Dendritic cell treated with granulocyte-macrophage colony-stimulating factor and Interleukin-4, amounts not matched to agents 40 ng/mL and 50 ng/mL, for 4 days (primary cell): ENCODE measurements around the gene ACSF2.

ENCODE experiments used
- H3K27ac Mint-ChIP-seq: one replicate; pipeline ENCODE4 v1.8.0; 2022; ENCODE audit warnings: mild to moderate bottlenecking, mixed read lengths
- H3K27me3 Mint-ChIP-seq: one replicate; pipeline ENCODE4 v1.8.0; 2022; ENCODE audit warnings: mild to moderate bottlenecking, mixed read lengths
- H3K36me3 Mint-ChIP-seq: one replicate; pipeline ENCODE4 v1.8.0; 2022; ENCODE audit warnings: low read depth, mixed read lengths
- H3K4me1 Mint-ChIP-seq: one replicate; pipeline ENCODE4 v1.8.0; 2022; ENCODE audit warnings: low read depth, mixed read lengths
- H3K4me3 Mint-ChIP-seq: one replicate; pipeline ENCODE4 v1.8.0; 2022; ENCODE audit warnings: mild to moderate bottlenecking, moderate library complexity, mixed read lengths
- H3K9me3 Mint-ChIP-seq: one replicate; pipeline ENCODE4 v1.8.0; 2022; ENCODE audit warnings: mixed read lengths
- intact Hi-C: fragments of 100-400 bp; cut with micrococcal nuclease; formaldehyde crosslinking; loops from one replicate; pipeline ENCODE4 v1.15.0; 2022

Gene ACSF2

DNA sequence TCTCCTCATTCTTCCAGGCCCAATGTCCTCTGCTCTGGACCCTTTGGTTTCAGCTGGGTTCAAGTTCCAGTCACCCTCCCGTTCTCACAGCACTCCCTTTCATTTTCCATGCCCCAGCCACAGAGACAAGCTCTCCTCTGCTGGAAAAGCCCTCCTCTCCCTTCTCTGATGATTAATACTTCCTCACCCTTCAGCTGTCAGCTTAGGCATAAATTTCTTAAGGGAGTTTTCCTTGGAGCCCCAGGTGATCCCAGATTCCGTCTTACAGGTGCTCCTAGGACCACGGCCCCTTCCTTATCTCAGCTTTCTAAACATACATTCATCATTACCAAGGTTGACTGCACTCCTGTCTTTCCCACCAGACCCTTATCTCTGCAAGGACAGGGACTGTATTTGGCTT is 32.3 kb downstream of the ACSF2 start:
- Mint-ChIP-seq H3K27me3 (no peaks in the 10 kb centered on the region), H3K9me3 (no peaks in the 10 kb centered on the region), H3K27ac (peak overlapping the region; percentile 30), H3K4me3 (no peak overlapping the region), H3K4me1 (peaks cover 42% of the 10 kb centered on the region), H3K36me3 (peaks cover 63% of the 10 kb centered on the region)
- intact Hi-C loops: no loop called here

DNA sequence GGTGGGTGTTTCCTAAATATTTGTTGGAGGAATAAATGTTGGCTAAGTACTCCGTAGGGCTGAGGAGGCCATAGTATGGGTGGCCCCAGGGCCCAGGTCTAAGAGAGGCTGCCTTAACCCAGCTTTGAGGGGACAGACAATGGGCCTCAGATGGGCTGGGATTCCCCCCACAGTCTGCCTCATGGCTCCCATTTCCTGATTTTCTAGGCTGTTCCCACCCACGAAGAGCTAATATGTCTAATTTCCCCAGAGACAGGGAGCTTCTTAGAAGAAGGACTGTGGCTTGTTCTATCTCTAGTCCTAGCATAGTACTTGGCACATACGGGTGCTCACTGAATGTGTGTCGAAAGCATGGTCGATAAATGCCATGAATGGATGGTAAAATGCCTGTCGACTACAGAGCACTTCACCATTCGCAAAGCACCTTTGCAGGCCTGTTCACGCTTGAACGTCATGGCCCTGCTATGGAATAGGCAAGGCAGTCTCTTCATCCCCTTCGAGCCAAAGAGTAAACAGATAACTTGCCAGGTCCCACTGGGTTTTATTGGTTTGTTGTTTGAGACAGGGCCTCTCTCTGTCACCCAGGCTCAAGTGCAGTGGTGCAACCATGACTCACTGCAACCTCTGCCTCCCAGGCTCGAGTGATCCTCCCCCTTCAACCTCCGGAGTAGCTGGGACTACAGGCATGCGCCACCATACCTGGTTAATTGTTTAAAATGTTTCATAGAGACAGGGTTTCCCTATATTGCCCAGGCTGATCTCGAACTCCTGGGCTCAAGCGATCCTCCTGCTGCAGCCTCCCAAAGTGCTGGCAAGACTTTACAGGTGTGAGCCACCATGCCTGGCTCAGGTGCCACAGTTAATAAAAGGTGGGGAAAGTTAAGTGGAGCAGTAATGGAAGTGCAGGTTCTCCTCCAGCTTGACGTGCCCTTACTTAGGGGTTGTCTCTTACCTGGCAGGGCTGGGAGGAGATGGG is 33.0 kb downstream of the ACSF2 start:
- Mint-ChIP-seq H3K4me3 (no peak overlapping the region), H3K36me3 (peaks cover 70% of the 10 kb centered on the region), H3K27ac (peak overlapping the region; percentile 30), H3K27me3 (no peaks in the 10 kb centered on the region), H3K4me1 (peaks cover 35% of the 10 kb centered on the region), H3K9me3 (no peaks in the 10 kb centered on the region)
- intact Hi-C loops: no loop called here

DNA sequence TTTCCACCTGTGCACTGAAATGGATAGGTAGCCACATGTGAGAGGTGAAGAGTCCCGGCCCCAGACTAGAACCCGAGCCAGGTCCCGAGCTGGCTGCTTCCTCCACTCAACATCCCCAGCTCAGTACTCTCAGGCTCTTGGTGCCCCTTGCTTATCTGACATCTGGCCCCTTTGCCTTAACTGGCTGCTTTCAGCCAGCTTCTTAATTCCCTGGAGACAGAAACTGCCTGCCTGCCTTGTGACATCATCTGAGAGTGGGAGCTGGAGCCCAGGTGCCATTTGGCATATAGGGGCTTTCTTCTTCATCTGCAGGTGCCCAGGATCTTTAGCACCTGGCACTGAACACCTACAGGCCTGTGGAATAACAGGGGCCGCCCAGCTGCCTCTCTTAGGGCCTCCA is 33.7 kb downstream of the ACSF2 start:
- Mint-ChIP-seq H3K27me3 (no peaks in the 10 kb centered on the region), H3K4me1 (peaks cover 35% of the 10 kb centered on the region), H3K4me3 (no peak overlapping the region), H3K36me3 (peaks cover 72% of the 10 kb centered on the region), H3K9me3 (no peaks in the 10 kb centered on the region), H3K27ac (no peak overlapping the region)
- intact Hi-C loops: no loop called here

DNA sequence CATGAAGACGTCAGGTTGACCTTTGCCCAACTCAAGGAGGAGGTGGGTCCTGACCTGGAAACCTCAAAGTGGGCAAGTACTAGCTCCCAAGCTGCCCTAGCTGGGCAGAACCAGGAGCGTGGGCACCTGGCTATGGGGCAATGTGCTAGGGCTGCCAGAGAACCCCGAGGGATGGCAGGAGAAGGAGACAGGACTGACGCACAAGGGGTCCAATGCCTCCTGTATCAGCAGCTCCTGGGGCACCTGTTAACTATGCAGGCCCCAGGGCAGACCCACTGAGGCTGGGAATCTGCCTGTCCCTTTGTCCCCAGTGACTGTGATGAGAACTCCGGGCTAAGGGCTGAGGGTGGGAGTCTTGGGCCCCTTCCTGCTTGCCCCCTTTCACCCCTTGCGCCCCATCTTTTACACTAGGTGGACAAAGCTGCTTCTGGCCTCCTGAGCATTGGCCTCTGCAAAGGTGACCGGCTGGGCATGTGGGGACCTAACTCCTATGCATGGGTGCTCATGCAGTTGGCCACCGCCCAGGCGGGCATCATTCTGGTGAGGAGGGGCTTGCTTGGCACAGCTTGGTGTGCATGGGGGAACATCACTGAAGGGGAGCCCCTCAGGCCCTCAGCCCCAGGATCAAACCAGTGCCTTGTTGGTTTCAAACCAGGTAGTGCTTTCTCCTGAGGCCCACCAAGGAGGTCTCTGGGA is 35.0 kb downstream of the ACSF2 start:
- intact Hi-C loops: no loop called here
- Mint-ChIP-seq H3K4me1 (peaks cover 31% of the 10 kb centered on the region), H3K36me3 (peaks cover 73% of the 10 kb centered on the region), H3K27me3 (peaks cover 5% of the 10 kb centered on the region), H3K4me3 (no peak overlapping the region), H3K27ac (no peak overlapping the region), H3K9me3 (no peaks in the 10 kb centered on the region)

DNA sequence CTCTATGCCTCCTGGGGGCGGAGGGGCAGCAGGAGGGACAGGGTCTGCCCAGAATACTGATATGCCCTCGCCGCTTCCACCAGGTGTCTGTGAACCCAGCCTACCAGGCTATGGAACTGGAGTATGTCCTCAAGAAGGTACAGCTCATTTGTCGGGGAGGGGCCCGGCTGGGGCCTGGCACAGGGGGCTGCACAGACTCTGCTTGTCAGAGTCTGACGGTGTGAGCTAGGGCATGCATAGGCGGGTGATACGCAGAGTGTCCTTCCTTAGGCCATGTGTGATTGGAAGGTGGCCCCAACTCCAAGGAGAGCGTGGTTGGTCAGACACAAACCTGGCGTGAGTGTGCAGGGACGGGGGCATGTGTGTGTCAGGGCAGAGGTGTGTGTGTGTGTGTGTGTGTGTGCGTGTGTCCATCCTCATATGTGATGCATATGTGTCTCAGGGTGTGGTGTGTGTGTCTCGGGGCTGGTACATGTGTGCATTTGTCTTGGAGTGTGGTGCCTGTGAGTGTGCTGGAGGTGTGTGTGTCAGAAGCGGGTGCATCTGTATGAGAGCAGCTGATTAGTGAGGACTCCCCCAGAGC is 35.6 kb downstream of the ACSF2 start:
- Mint-ChIP-seq H3K4me1 (peaks cover 34% of the 10 kb centered on the region), H3K27me3 (peaks cover 11% of the 10 kb centered on the region)
- intact Hi-C loops: no loop called here

DNA sequence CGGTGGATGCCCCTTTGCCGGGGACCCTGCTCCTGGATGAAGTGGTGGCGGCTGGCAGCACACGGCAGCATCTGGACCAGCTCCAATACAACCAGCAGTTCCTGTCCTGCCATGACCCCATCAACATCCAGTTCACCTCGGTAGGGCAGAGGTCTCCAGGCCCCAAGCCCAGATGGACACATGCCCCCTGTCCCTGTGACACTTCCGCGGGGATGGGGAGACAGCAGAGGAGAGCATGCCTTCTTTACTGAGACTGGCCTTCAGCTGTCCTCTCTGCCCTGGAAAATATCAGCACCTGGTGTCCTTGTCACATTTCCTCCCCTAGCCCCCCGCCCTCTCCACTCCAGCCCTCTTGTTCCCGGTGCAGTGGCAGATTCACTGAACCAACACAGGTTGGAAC is 36.4 kb downstream of the ACSF2 start:
- Mint-ChIP-seq H3K36me3 (peaks cover 71% of the 10 kb centered on the region), H3K4me3 (no peak overlapping the region), H3K27ac (no peak overlapping the region), H3K4me1 (peaks cover 36% of the 10 kb centered on the region), H3K27me3 (peaks cover 19% of the 10 kb centered on the region), H3K9me3 (no peaks in the 10 kb centered on the region)
- intact Hi-C loops: no loop called here

More for the DNA sequence above, 35.6 kb downstream of the ACSF2 start:
- Mint-ChIP-seq H3K36me3 (peaks cover 74% of the 10 kb centered on the region), H3K9me3 (no peaks in the 10 kb centered on the region), H3K4me3 (no peak overlapping the region), H3K27ac (no peak overlapping the region)

DNA sequence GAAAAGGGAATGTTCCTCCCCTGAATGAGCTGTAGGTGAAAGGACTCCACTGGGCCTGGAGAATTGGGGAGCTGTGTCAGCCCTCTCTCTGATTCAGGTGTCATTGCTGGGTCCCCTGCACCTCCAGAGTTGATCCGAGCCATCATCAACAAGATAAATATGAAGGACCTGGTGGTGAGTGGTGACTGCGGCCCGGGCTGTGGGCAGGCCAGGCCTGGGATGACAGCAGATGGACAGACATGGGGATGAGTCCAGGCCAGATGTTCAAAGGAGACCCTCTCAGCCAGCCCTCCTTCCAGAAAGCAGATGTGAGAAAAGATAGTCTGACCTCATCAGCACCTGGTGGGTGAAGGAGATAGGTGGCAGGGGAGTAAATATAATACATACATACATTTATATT is 38.1 kb downstream of the ACSF2 start:
- intact Hi-C loops: no loop called here
- no peaks in the 10 kb centered on the region for H3K9me3 Mint-ChIP-seq
- H3K27ac Mint-ChIP-seq: no peak overlapping the region
- peaks cover 31% of the 10 kb centered on the region for H3K4me1 Mint-ChIP-seq
- H3K27me3 Mint-ChIP-seq: peaks cover 33% of the 10 kb centered on the region
- peaks cover 72% of the 10 kb centered on the region for H3K36me3 Mint-ChIP-seq
- H3K4me3 Mint-ChIP-seq: no peak overlapping the region

DNA sequence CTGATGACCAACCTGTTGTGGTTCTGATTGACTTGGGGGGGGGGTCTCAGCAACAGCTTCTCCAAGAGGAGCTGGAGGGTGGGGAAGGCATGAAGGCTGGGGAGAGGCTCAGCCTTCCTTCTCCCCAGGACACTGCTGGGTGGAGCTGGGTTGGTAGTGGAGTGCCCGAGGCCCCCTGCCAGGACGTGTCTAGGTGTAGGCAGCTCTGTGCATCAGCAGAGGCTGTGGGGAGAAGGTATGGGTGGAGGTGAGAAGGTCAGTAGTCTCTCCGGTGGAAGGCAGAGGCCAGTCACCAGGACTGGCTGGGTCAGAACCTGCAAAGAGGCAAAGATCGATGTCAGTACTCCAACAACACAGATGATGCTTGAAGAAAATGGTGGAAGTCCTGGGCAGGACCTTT is 38.7 kb downstream of the ACSF2 start:
- Mint-ChIP-seq H3K27ac (no peak overlapping the region), H3K27me3 (peaks cover 39% of the 10 kb centered on the region), H3K4me1 (peaks cover 32% of the 10 kb centered on the region), H3K36me3 (peaks cover 74% of the 10 kb centered on the region), H3K9me3 (no peaks in the 10 kb centered on the region), H3K4me3 (no peak overlapping the region)
- intact Hi-C loops: no loop called here

DNA sequence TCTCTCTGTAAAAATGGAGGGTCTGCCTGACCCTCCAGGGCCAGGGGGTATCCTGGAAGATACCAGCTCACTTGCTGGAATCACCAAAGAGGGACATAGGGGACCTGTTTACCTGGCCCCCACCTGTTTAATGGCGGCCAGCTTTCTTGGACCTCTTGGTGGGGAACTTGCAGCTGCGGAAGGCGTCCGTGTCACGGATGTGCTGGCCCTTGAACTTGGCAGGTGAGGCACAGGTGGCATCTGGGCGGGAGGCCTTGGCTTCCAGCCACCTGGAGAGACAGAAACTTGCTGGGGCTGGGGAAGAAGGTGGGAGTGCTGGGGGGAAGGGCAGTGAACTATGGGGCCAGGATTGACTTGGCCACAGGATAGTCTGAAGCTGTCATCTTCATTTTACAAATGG is 39.2 kb downstream of the ACSF2 start:
- H3K4me1 Mint-ChIP-seq: peaks cover 36% of the 10 kb centered on the region
- intact Hi-C loops: no loop called here
- no peaks in the 10 kb centered on the region for H3K9me3 Mint-ChIP-seq
- H3K27ac Mint-ChIP-seq: no peak overlapping the region
- no peak overlapping the region for H3K4me3 Mint-ChIP-seq
- peaks cover 43% of the 10 kb centered on the region for H3K27me3 Mint-ChIP-seq
- peaks cover 78% of the 10 kb centered on the region for H3K36me3 Mint-ChIP-seq

DNA sequence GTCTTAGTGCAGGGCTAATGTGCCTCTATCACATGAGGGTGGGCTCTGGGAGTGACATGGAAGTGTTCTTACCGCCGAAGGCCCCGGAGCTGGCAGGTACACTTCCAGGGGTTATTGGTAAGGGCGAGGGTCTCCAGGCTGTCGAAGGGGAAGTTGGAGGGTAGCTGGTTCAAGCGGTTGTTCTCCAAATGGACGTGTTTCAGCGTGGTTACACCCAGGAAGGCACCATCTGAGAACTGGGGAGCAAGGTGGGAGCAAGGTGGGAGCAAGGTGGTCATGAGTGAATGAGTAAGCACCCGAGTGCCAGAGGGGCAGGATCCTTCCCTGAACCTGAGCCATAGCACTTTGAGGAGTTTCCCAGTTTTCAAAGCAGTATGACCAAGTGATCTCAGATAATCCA is 39.6 kb downstream of the ACSF2 start:
- Mint-ChIP-seq H3K9me3 (no peaks in the 10 kb centered on the region), H3K27me3 (peaks cover 43% of the 10 kb centered on the region), H3K27ac (no peak overlapping the region), H3K4me1 (peaks cover 41% of the 10 kb centered on the region), H3K36me3 (peaks cover 83% of the 10 kb centered on the region), H3K4me3 (no peak overlapping the region)
- intact Hi-C loops: no loop called here

DNA sequence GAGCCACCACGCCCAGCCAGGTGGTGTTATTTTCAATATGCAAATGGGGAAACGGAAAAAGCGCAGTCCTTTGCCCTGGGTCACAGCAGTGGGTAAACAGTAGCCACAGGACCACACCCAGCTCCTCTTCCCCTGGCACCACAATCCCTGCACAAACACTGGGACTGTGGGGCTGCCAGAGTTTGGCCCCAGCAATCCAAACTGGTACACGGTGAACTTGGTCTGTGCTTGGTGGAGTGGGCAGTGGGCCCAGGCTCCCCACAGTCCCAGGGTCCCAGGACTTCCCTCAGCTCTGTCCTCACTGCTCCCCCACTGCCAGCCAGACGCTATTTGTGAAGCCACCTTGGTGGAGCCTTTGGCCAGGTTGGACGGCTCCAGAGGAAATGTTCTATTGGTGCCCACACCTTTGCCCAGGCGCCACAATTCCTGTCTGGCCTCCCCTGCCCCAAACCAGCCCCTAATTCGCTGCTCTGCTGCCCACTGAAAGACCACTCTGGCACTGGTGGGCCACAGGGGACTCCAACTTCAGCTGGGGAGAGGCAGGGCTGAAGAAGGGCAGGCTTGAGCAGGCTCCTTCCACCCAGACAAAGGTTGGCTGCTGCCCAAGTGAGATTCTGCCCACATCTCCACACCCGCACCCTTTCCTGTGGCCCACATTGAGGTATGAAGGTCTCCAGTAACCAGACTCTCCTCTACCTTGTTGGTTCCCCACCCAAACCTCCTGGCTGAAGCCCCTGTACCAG is 40.5 kb downstream of the ACSF2 start:
- Mint-ChIP-seq H3K4me3 (no peak overlapping the region), H3K27ac (no peak overlapping the region), H3K36me3 (peaks cover 86% of the 10 kb centered on the region), H3K27me3 (peaks cover 48% of the 10 kb centered on the region), H3K4me1 (peaks cover 45% of the 10 kb centered on the region), H3K9me3 (no peaks in the 10 kb centered on the region)
- intact Hi-C loops: no loop called here

DNA sequence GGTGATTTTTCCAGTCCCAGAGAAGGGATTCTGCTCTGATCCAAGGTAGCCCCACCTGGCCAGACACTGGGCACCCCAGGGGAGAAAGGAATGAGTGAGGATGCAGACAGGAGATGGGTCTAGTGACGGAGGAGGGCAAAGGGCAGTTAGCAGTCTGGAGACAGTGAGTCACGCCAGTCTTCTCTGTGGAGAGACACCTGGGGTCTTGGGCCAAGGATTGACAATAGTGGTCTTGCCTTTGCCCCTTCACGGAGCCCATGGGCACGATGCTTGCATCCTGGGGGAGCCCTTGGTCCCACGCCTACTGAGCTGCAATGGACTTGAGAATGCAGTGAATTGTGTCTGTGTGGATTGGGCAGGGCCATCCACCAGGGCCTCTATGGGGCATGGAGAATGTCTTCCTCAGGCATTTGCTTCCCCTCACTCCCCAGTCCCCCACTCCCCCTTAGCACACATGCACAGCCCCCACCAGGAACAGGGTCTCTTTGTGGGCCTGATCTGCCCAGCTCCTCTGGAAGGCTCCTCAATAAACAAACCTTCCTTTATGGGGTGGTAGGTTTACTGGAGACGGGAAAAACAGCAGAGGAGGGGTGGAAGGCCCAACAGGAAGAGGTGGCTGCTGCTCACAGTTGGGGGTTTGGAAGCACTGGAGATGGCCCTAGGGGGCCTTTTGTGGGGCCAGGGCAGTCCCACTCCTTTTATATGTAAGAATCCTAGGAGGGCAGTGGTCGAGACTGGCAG is 41.3 kb downstream of the ACSF2 start:
- Mint-ChIP-seq H3K27ac (no peak overlapping the region), H3K9me3 (no peaks in the 10 kb centered on the region), H3K4me3 (no peak overlapping the region), H3K27me3 (peaks cover 50% of the 10 kb centered on the region), H3K36me3 (peaks cover 86% of the 10 kb centered on the region), H3K4me1 (peaks cover 45% of the 10 kb centered on the region)
- intact Hi-C loops: no loop called here

DNA sequence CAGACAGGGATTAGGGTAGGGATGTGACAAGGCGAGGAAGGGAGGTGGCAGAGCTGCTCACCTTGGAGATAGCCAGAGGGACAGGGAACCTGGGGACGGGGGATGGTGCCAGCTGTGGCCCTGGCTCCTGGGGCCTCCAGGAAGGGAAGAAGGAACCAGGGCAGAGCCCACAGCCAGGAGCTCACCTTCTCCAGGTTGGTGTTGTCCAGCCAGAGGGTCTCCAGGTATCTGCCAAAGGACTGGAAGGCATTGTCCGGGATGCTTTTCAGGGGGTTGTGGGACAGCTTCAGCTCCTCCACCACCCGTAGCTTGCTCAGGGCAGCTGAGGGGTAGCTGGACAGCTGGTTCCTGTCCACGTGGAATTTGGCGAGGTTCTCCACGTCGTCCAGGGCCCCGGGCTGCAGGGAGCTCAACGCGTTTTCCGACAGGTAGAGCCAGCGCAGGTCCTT is 41.9 kb downstream of the ACSF2 start:
- intact Hi-C loops: no loop called here
- Mint-ChIP-seq H3K4me1 (peaks cover 45% of the 10 kb centered on the region), H3K9me3 (no peaks in the 10 kb centered on the region), H3K4me3 (no peak overlapping the region), H3K27me3 (peaks cover 50% of the 10 kb centered on the region), H3K27ac (no peak overlapping the region), H3K36me3 (peaks cover 86% of the 10 kb centered on the region)
